Measurements from ENCODE around the gene FERMT1.
A peak's percentile ranks its signal among the peaks of the same experiment; 100 is the strongest.

FERMT1 gene

GRCh38 chr20:6122873-6123648 is at the start of gene FERMT1:
TSS of gene FERMT1 (minus strand) at chr20:6123030. CDS start at chr20:6119554, 3,476 bp downstream.
- peak within 1 kb of the TSS; percentile 88 for H3K4me2 ChIP-seq (ENCODE audit: low read depth, low read length)

GRCh38 chr20:6169251-6169650 is 46.4 kb upstream of the FERMT1 start:
- no peaks in the 10 kb centered on the region for H3K9me2 ChIP-seq (replicated peaks; ENCODE audit: insufficient read depth, low read length)
- DNase-seq, result peak; percentile 33
- no peak overlapping the region for H3K27ac ChIP-seq (ENCODE audit: low read length)

More at GRCh38 chr20:6122873-6123648, at the start of gene FERMT1:
- H3K9ac ChIP-seq (ENCODE audit: low read length), result peak within 1 kb of the TSS; percentile 67
- no peaks in the 10 kb centered on the region for H4K20me1 ChIP-seq (ENCODE audit: insufficient read depth, low read length)
- peaks cover 21% of the 10 kb centered on the region for H3F3A ChIP-seq (ENCODE audit: insufficient read depth, low read length)
- H3K9me2 ChIP-seq (replicated peaks; ENCODE audit: insufficient read depth, low read length), result no peaks in the 10 kb centered on the region
- peak within 1 kb of the TSS; percentile 68 for H3K4me3 ChIP-seq (ENCODE audit: low read length)
- peaks cover 15% of the 10 kb centered on the region for H3K79me2 ChIP-seq (ENCODE audit: low read length)
- no peaks in the 10 kb centered on the region for H3K9me3 ChIP-seq (replicated peaks; ENCODE audit: insufficient read depth, low read length)
- H3K4me1 ChIP-seq (ENCODE audit: low read length), result peaks cover 14% of the 10 kb centered on the region
- H2AFZ ChIP-seq (ENCODE audit: low read length), result peak within 1 kb of the TSS; percentile 90
- no peaks in the 10 kb centered on the region for H3K36me3 ChIP-seq (replicated peaks; ENCODE audit: insufficient read depth, low read length)
- no peaks in the 10 kb centered on the region for H3K27me3 ChIP-seq (replicated peaks; ENCODE audit: insufficient read depth, low read length)
- peak; percentile 87 for DNase-seq
- TF ChIP-seq EZH2 (optimal IDR thresholded peaks at IDR 0.05; ENCODE audit: low read depth, low read length), result no peak
- TF ChIP-seq CTCF (IDR thresholded peaks at IDR 0.05; ENCODE audit: low read length), result peak; percentile 46
- TF ChIP-seq EZH2phosphoT487 (IDR thresholded peaks at IDR 0.05; ENCODE audit: low read length), result no peak
- H3K27ac ChIP-seq (ENCODE audit: low read length), result peak within 1 kb of the TSS; percentile 81

GRCh38 chr20:6168204-6168603 is 45.4 kb upstream of the FERMT1 start:
- Histone ChIP-seq H3K9me3 (replicated peaks; ENCODE audit: insufficient read depth, low read length) (no peaks in the 10 kb centered on the region), H3F3A (ENCODE audit: insufficient read depth, low read length) (no peaks in the 10 kb centered on the region), H3K4me2 (ENCODE audit: low read depth, low read length) (no peak overlapping the region), H3K4me3 (ENCODE audit: low read length) (no peak overlapping the region), H3K4me1 (ENCODE audit: low read length) (0 out of 2 replicates have a peak, but pooled peaks cover 11% of the 10 kb centered on the region), H3K36me3 (replicated peaks; ENCODE audit: insufficient read depth, low read length) (no peaks in the 10 kb centered on the region), H3K79me2 (ENCODE audit: low read length) (no peaks in the 10 kb centered on the region), H3K27me3 (replicated peaks; ENCODE audit: insufficient read depth, low read length) (no peaks in the 10 kb centered on the region), H4K20me1 (ENCODE audit: insufficient read depth, low read length) (no peaks in the 10 kb centered on the region), H3K9me2 (replicated peaks; ENCODE audit: insufficient read depth, low read length) (no peaks in the 10 kb centered on the region), H2AFZ (ENCODE audit: low read length) (no peak overlapping the region), H3K9ac (ENCODE audit: low read length) (no peak overlapping the region), H3K27ac (ENCODE audit: low read length) (no peak overlapping the region)
- DNase-seq, result no peak
- TF ChIP-seq EZH2phosphoT487 (IDR thresholded peaks at IDR 0.05; ENCODE audit: low read length), result no peak
- no peak for TF ChIP-seq CTCF (IDR thresholded peaks at IDR 0.05; ENCODE audit: low read length)
- TF ChIP-seq EZH2 (optimal IDR thresholded peaks at IDR 0.05; ENCODE audit: low read depth, low read length), result no peak

More at GRCh38 chr20:6169251-6169650, 46.4 kb upstream of the FERMT1 start:
- TF ChIP-seq CTCF (IDR thresholded peaks at IDR 0.05; ENCODE audit: low read length) (peak; percentile 33), EZH2 (optimal IDR thresholded peaks at IDR 0.05; ENCODE audit: low read depth, low read length) (no peak)
- Histone ChIP-seq H3K79me2 (ENCODE audit: low read length) (no peaks in the 10 kb centered on the region), H2AFZ (ENCODE audit: low read length) (no peak overlapping the region), H3K4me2 (ENCODE audit: low read depth, low read length) (no peak overlapping the region), H3K36me3 (replicated peaks; ENCODE audit: insufficient read depth, low read length) (no peaks in the 10 kb centered on the region), H4K20me1 (ENCODE audit: insufficient read depth, low read length) (no peaks in the 10 kb centered on the region), H3K4me1 (ENCODE audit: low read length) (0 out of 2 replicates have a peak, but pooled peaks cover 11% of the 10 kb centered on the region), H3K27me3 (replicated peaks; ENCODE audit: insufficient read depth, low read length) (no peaks in the 10 kb centered on the region), H3K9ac (ENCODE audit: low read length) (no peak overlapping the region), H3K4me3 (ENCODE audit: low read length) (no peak overlapping the region), H3K9me3 (replicated peaks; ENCODE audit: insufficient read depth, low read length) (no peaks in the 10 kb centered on the region), H3F3A (ENCODE audit: insufficient read depth, low read length) (no peaks in the 10 kb centered on the region)
